SIG-M5 treated with dmso at 0.1 percent for 504 hours (cell line): ENCODE data around the gene CYB5R3.
"Not testable (repeated sequence)": the region's sequence is repeated elsewhere in the genome, so short reads cannot be mapped to it uniquely, and the experiment has no call there.

ENCODE experiments used
- DNase-seq: peaks from one replicate; lab custom pipeline; 2025; ENCODE audit not compliant: unreplicated experiment; lab: John Stamatoyannopoulos, UW

CYB5R3 gene

GRCh38 chr22:42626431-42626830 is 22.8 kb downstream of the CYB5R3 start:
- no peak for DNase-seq

GRCh38 chr22:42625416-42625815 is 23.8 kb downstream of the CYB5R3 start:
- DNase-seq: no peak

- no peak for DNase-seq
Observed at GRCh38 chr22:42624551-42625106, 24.6 kb downstream of the CYB5R3 start.

- DNase-seq: no peak
Observed at GRCh38 chr22:42623756-42624441, 25.3 kb downstream of the CYB5R3 start.

- no peak for DNase-seq
Observed at GRCh38 chr22:42623301-42623751, 25.9 kb downstream of the CYB5R3 start.

GRCh38 chr22:42622061-42622710 is 27.0 kb downstream of the CYB5R3 start:
- DNase-seq: no peak

GRCh38 chr22:42621505-42622002 is 27.6 kb downstream of the CYB5R3 start:
- no peak for DNase-seq

- DNase-seq: no peak
Observed at GRCh38 chr22:42620084-42620483, 29.1 kb downstream of the CYB5R3 start.

GRCh38 chr22:42619261-42620063 is 29.7 kb downstream of the CYB5R3 start:
- DNase-seq: no peak

- DNase-seq: no peak
Observed at GRCh38 chr22:42617155-42617983, 31.8 kb downstream of the CYB5R3 start.

GRCh38 chr22:42615860-42616175 is 33.4 kb downstream of the CYB5R3 start:
- not testable (repeated sequence) for DNase-seq

GRCh38 chr22:42615092-42615859 is 33.9 kb downstream of the CYB5R3 start:
- DNase-seq: peak; percentile 98

- DNase-seq: peak; percentile 93
Observed at GRCh38 chr22:42614312-42615091, 34.7 kb downstream of the CYB5R3 start, which contains the start of gene POLDIP3. TSS of gene POLDIP3 (minus strand) at chr22:42614883. CDS start at chr22:42614857, 26 bp downstream.

- DNase-seq: peak; percentile 77
Observed at GRCh38 chr22:42613872-42614301, 35.3 kb downstream of the CYB5R3 start.

- no peak for DNase-seq
Observed at GRCh38 chr22:42612336-42612735, 36.9 kb downstream of the CYB5R3 start.

- DNase-seq: no peak
Observed at GRCh38 chr22:42611051-42611450, 38.1 kb downstream of the CYB5R3 start.

GRCh38 chr22:42610186-42610585 is 39.0 kb downstream of the CYB5R3 start:
- no peak for DNase-seq

- DNase-seq: no peak
Observed at GRCh38 chr22:42608823-42609361, 40.3 kb downstream of the CYB5R3 start.
